GM18868 (cell line): ENCODE results near the gene AMELX.
A peak's percentile ranks its signal among the peaks of the same experiment; 100 is the strongest.

Source experiments
- ATAC-seq: cut with Tn5 transposase; IDR thresholded peaks from one replicate; pipeline ENCODE4 v1.9.1; 2021; ENCODE audit warnings: mild to moderate bottlenecking, moderate library complexity; ENCODE audit not compliant: unreplicated experiment

The AMELX gene

GRCh38 chrX:11305641-11306040 is 12.4 kb downstream of the AMELX start:
- ATAC-seq = no peak

- no peak for ATAC-seq
These were observed 16.0 kb downstream of the AMELX start for GRCh38 chrX:11309220-11309619.

GRCh38 chrX:11311706-11312105 is 18.5 kb downstream of the AMELX start:
- ATAC-seq = no peak

- ATAC-seq = no peak
These were observed 26.8 kb downstream of the AMELX start for GRCh38 chrX:11319806-11320520.

DNA sequence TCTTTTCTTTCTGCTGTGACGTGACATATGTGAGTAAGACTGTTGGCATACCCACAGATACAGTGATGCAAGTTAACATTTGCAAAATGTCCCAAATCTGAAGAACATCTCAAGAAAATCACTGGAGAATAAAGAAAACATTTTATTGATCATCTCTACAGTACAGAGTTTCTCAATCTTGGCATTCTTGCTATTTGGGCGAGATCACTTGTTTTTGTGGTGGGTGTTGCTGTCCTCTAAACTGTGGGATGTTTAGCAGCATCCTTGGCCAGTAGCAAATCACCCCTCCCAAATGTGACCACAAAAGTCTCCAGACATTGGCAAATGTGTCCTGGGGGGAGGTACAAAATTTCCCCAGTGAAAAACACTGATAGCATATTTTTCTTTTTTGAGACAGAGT is 28.8 kb downstream of the AMELX start:
- no peak for ATAC-seq

DNA sequence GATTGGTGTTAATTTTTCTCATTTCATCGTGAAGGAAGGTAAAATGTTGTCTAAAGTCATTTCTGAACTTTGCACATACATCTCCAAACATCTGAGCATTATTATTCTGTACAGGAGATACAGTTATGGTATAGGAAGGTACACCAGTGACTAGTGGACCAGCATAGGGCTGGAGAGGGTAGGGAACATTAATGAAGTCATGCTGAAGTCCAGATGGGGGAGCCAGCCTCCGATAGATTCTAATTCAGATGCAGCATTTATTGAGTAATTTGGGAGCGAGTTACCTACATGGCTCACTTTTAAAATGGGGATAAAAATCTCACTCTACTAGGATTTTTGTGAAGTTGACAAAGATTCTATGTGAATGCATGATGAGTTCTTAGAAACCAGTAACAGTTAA is 34.9 kb downstream of the AMELX start:
- no peak for ATAC-seq

DNA sequence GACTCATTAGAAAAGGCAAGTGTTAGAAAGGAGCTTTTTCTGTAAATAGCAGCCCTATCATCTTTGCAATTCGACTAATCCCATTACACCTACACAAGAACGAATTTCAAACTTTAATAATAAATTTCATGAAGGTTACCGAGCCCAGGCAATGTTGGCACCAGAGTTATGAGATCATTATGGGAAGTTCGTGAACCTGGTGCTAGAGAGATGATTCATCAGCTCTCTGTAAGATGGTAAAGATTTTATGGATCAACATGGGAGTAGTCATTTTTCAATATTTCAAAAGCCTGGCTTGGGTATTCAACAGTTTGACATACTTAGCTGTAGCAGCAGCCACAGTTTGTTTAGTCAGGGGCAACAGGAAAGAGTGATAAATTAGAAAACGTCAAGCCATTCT is 35.8 kb downstream of the AMELX start:
- ATAC-seq = no peak

DNA sequence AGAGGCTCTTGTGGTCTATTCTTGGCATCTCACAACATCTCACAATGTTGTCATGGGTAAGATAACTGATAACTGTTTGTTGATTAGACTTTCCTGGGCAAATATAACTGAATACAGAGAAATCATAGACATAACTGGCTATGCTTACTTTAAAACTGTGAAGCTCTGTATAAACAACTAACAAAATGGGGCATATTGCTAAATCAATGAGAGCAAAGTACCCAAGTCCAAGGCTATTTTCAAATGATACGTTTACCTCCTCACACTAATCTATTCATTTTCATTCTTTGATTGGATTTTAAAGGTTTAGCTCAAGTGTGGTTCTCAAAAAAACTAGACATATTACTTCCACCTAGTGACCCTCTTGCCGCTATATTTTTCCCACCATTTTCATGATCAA is 38.6 kb downstream of the AMELX start:
- no peak for ATAC-seq

- ATAC-seq = no peak
These were observed 41.0 kb downstream of the AMELX start for GRCh38 chrX:11334165-11334564.

DNA sequence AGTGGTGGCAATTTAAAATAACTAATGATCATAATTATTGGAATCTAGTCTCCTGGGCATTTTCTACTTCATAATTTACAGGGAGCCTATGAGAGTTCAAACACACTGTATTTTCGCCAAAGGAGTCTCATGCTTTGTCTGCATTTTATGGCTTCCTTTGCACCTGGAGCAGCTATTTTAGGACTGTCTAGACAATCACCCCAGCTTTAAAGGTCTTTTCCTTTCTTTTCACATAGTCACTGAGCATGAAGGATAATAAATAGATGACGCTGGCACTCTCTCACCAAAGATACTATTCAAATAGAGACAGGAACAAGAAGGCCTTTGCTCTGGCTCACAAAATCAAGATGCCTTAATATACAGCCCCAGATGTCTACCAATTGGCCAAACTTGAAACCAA is 43.0 kb downstream of the AMELX start:
- no peak for ATAC-seq

DNA sequence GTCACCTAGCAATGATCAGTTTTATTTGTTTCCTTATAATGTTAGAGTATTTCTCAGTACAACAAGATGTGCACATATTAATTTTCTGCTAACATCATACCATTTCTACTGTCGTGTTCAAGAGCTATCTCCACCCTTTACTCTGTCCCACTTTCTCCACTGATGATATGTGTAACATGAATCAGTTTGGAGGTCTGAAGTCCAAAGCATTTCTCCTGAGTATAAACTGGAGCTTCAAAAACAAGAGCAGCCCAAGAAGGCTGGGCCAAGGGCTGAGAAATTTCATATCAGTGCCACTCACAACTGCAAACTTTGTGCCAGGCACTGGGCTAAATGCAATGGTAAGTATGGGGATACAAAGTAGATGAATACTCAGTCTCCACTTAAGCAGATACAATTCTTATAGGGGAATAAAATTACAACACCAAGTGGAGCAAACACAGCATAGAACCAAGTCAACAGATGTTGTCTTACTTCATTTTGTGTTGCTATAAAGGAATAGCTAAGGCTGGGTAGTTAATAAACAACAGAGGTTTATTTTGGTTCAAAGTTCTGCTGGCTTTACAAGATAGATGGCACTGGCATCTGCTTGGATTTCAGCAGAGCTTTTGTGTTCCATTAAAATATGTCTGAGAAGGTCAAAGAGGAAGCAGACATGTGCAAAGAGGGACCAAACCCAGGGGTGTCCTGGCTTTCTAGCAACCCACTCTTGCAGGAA is 44.2 kb downstream of the AMELX start:
- no peak for ATAC-seq

- ATAC-seq = peak; percentile 92
These were observed 48.3 kb downstream of the AMELX start for GRCh38 chrX:11341274-11342201.

- no peak for ATAC-seq
These were observed 49.5 kb downstream of the AMELX start for GRCh38 chrX:11342673-11343072.

DNA sequence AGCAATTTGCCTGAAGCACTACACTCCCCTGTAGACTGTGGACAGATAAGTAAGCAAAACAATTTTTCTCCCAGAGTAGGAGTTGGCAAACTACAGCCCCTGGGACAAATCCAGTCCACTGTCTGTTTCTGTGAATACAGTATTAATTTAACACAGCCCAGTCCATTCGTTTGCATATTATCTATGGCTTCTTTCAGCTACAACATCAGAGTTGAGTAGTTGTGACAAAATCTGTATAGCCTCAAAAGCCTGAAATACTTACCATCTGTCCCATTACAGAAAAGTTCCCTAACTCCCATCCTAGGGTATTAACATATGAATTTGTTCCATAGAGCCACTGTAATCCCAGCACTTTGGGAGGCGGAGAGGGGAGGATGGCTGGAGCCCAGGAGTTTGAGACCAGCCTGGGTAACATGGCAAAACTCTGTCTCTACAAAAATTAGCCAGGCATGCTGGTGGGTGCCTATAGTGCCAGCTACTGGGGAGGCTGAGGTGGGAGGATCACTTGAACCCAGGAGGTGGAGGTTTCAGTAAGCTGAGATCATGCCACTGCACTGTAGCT is 53.0 kb downstream of the AMELX start:
- no peak for ATAC-seq

DNA sequence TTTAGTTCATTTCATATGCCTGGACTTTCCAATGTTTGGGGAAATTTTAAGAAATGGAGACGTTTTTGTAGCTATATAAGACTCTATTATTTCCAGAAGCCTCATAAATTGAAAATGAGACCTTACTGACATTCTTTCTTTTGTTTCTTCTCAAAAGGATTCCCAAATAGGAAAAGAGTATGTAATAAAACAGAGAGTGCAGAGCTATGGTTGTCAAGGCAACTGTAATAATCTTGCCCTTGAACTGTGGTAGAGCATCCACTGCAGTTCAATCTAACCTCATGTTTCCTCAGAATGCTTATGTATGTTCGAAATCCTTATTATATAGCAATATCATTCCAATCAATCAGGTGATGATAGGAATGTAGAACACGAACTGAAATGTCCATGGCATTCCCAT is 54.1 kb downstream of the AMELX start:
- ATAC-seq = no peak

DNA sequence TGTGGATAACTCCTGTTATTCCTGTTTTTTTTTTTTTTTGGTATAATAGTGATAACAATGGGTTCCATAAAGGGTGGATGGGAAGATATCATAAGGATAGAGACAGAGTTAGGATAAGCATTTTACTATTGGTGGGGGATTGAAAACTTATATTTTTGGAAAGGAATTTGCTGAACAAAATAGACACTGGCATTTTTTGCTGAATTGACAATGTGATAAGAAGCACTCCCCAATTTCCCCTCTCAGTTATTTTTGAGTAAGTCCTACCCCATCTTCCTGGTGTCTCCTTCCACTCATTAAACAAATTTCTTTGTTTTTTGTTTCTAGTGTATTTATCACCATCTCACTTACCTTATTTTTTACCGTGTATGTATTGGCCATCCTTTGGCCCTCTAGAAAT is 55.8 kb downstream of the AMELX start:
- no peak for ATAC-seq

DNA sequence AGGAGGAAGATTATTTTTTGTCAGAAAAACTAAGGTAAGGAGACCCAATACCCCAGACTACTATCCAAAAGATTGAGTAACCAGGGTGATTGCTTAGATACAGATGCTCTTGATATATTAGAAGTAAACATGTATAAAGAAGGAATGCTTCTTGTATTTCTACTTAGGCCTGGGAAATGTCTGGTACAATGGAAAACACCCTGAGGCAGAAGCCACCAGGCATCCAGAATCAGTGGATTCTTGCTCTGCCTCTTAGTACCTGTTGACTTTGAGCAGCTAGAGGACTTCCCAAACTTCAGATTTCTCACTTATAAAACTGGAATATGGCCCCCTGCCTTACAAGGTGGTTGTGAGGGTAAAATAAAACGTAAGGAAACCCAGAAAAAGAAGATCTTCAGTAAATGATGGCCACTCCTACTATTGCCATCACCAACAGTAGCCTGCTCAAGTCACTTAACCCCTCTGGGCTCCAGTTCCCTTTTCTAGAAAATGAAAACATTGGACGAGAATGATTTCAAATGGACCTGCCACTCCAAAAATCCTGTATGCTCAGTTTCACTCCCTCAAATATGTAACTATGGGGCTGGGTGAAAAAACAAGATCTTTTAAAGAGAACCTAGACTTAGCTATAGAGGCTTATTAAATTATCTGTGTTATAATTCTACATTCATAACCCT is 56.6 kb downstream of the AMELX start:
- no peak for ATAC-seq
